Ascending aorta (tissue), 2 donors: ENCODE results near the gene LPAR1. TPM values are rescaled to one million over a fixed set of nuclear protein-coding genes. Genes with fewer than 3 reads are reported as not detected.

Experiments
- DNase-seq, 2 donors: peaks; one replicate each; pipeline ENCODE4 v3.0.0-alpha.2; 2019; ENCODE audit warnings: low spot score in 2 of 2
- H3K27ac ChIP-seq, 2 donors: fragments of 200-600 bp; sonication (generic); one replicate each; pipeline ENCODE4 v1.5.1; 2016 to 2017; ENCODE audit warnings: mild to moderate bottlenecking in 1 of 2
- H3K27me3 ChIP-seq: fragments of 200-600 bp; sonication (generic); one replicate; pipeline ENCODE4 v1.5.1; 2017
- H3K36me3 ChIP-seq, 2 donors: fragments of 200-600 bp; sonication (generic); one replicate each; pipeline ENCODE4 v1.5.1; 2016
- H3K4me1 ChIP-seq, 2 donors: fragments of 200-600 bp; sonication (generic); one replicate each; pipeline ENCODE4 v1.5.1; 2016 to 2017; ENCODE audit warnings: mild to moderate bottlenecking in 1 of 2
- H3K4me3 ChIP-seq, 2 donors: fragments of 200-600 bp; sonication (generic); one replicate each; pipeline ENCODE4 v1.5.1; 2016 to 2017; ENCODE audit warnings: mild to moderate bottlenecking in 1 of 2
- H3K9me3 ChIP-seq, 2 donors: fragments of 200-600 bp; sonication (generic); one replicate each; pipeline ENCODE4 v1.5.1; 2016
- intact Hi-C: fragments of 100-400 bp; cut with DNase I; formaldehyde crosslinking; loops from one replicate; pipeline ENCODE4 v1.15.1; 2023
- total RNA-seq: library from RNA; depleted of rRNA; stranded (reverse); fragments of >200 nt; gene quantifications from one replicate; pipeline ENCODE4 v1.1.0, GENCODE V29; 2016
- TF ChIP-seq, protein P1 (sequence below), 3 experiments: fragments of 200-600 bp in 2 of 3; fragments of 450-650 bp in 1 of 3; sonication (generic) in 2 of 3; IDR thresholded peaks; one replicate each; pipeline ENCODE4 v1.5.1; 2016 to 2019; ENCODE audit warnings: antibody characterized with exemption in 3 of 3, mild to moderate bottlenecking in 1 of 3, moderate library complexity in 1 of 3

LPAR1 gene
- total RNA-seq, 1 donor from 2014 or later = 35.4 TPM

- intact Hi-C loops = loop anchor here (5.0 kb wide), 1 partner anchor 47 kb away; no protein-coding TSS in a partner anchor
- Histone ChIP-seq H3K27me3 (no peaks in the 10 kb centered on the region), H3K9me3 (peaks cover 0 to 5% of the 10 kb centered on the region in 2 donors), H3K36me3 (peaks cover 21 to 37% of the 10 kb centered on the region in 2 donors), H3K4me3 (no peak overlapping the region), H3K4me1 (no peaks in the 10 kb centered on the region), H3K27ac (peak overlapping the region in 1 of 2 donors; percentile 12)
- no peak for DNase-seq
- TF ChIP-seq, protein P1, sequence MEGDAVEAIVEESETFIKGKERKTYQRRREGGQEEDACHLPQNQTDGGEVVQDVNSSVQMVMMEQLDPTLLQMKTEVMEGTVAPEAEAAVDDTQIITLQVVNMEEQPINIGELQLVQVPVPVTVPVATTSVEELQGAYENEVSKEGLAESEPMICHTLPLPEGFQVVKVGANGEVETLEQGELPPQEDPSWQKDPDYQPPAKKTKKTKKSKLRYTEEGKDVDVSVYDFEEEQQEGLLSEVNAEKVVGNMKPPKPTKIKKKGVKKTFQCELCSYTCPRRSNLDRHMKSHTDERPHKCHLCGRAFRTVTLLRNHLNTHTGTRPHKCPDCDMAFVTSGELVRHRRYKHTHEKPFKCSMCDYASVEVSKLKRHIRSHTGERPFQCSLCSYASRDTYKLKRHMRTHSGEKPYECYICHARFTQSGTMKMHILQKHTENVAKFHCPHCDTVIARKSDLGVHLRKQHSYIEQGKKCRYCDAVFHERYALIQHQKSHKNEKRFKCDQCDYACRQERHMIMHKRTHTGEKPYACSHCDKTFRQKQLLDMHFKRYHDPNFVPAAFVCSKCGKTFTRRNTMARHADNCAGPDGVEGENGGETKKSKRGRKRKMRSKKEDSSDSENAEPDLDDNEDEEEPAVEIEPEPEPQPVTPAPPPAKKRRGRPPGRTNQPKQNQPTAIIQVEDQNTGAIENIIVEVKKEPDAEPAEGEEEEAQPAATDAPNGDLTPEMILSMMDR (IDR thresholded peaks at IDR 0.05) = no peak
Measured at GRCh38 chr9:110969971-110970386, 68.3 kb downstream of the LPAR1 start.

DNA sequence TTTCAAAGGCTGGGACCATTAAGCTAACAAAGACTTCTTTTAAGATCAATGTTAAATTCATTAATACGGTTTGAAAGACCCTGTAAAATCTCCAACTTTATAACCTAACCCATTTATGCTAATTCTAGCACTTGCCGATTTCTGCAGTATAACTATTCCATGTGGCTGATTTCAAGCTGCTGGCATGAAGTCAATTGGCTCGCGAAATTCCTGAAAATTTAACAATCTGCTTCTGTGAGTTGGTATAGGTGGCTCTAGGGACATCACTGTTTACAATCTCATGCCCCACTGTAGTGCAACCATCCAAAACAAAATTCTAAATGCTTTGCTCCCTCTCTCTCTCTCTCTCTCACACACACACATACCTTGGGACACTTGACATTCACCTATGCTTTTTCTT is 70.2 kb downstream of the LPAR1 start:
- intact Hi-C loops = no loop called here
- Histone ChIP-seq H3K4me3 (no peak overlapping the region), H3K4me1 (no peaks in the 10 kb centered on the region), H3K27ac (no peak overlapping the region), H3K9me3 (peaks cover 0 to 5% of the 10 kb centered on the region in 2 donors), H3K27me3 (no peaks in the 10 kb centered on the region), H3K36me3 (peaks cover 22 to 37% of the 10 kb centered on the region in 2 donors)
- no peak for DNase-seq
- TF ChIP-seq, protein P1 (IDR thresholded peaks at IDR 0.05) = no peak

GRCh38 chr9:110967196-110967595 is 71.1 kb downstream of the LPAR1 start:
- H3K4me1 ChIP-seq = no peaks in the 10 kb centered on the region
- intact Hi-C loops = no loop called here
- DNase-seq = no peak
- H3K36me3 ChIP-seq = peaks cover 25 to 37% of the 10 kb centered on the region in 2 donors
- peaks cover 0 to 5% of the 10 kb centered on the region in 2 donors for H3K9me3 ChIP-seq
- H3K27me3 ChIP-seq = no peaks in the 10 kb centered on the region
- H3K4me3 ChIP-seq = no peak overlapping the region
- TF ChIP-seq, protein P1 (IDR thresholded peaks at IDR 0.05) = no peak
- no peak overlapping the region for H3K27ac ChIP-seq

GRCh38 chr9:110960288-110960687 is 78.0 kb downstream of the LPAR1 start:
- Histone ChIP-seq H3K9me3 (peaks cover 4 to 10% of the 10 kb centered on the region in 2 donors), H3K36me3 (peaks cover 0 to 4% of the 10 kb centered on the region in 2 donors), H3K4me1 (no peaks in the 10 kb centered on the region), H3K4me3 (no peak overlapping the region), H3K27me3 (no peaks in the 10 kb centered on the region), H3K27ac (no peak overlapping the region)
- no peak for DNase-seq
- intact Hi-C loops = no loop called here
- TF ChIP-seq, protein P1 (IDR thresholded peaks at IDR 0.05) = no peak

- intact Hi-C loops = no loop called here
- Histone ChIP-seq H3K4me3 (no peak overlapping the region), H3K27ac (no peak overlapping the region), H3K4me1 (no peaks in the 10 kb centered on the region), H3K27me3 (no peaks in the 10 kb centered on the region), H3K36me3 (peaks cover 0 to 4% of the 10 kb centered on the region in 2 donors), H3K9me3 (peaks cover 4 to 23% of the 10 kb centered on the region in 2 donors)
- DNase-seq = no peak
- TF ChIP-seq, protein P1 (IDR thresholded peaks at IDR 0.05) = no peak
Measured at GRCh38 chr9:110958847-110959246, 79.4 kb downstream of the LPAR1 start.

- no peak overlapping the region for H3K4me3 ChIP-seq
- DNase-seq = no peak
- intact Hi-C loops = no loop called here
- no peaks in the 10 kb centered on the region for H3K36me3 ChIP-seq
- peaks cover 0 to 9% of the 10 kb centered on the region in 2 donors for H3K4me1 ChIP-seq
- H3K27me3 ChIP-seq = no peaks in the 10 kb centered on the region
- TF ChIP-seq, protein P1 (IDR thresholded peaks at IDR 0.05) = no peak
- H3K27ac ChIP-seq = no peak overlapping the region
- peaks cover 4 to 24% of the 10 kb centered on the region in 2 donors for H3K9me3 ChIP-seq
Measured at GRCh38 chr9:110954822-110955291, 83.4 kb downstream of the LPAR1 start.
